Right cardiac atrium (tissue), 5 donors: Measurements from ENCODE around the gene GAREM1. TPM values are rescaled to one million over a fixed set of nuclear protein-coding genes. Genes with fewer than 3 reads are reported as not detected.
A peak's percentile ranks its signal among the peaks of the same experiment; 100 is the strongest.
"Not testable (repeated sequence)": the region's sequence is repeated elsewhere in the genome, so short reads cannot be mapped to it uniquely, and the experiment has no call there.

Source experiments
- ATAC-seq, 2 donors: fragments of 200-7000 bp; cut with Tn5 transposase; one replicate each; pipeline versions ENCODE4 v1.8.0 to v1.9.1; 2020; ENCODE audit warnings: moderate library complexity in 2 of 2, mild to moderate bottlenecking in 1 of 2
- DNase-seq, 3 donors: peaks; one replicate each; pipeline ENCODE4 v3.0.0-alpha.2; 2020
- H3K27ac ChIP-seq: one replicate; pipeline ENCODE4 v1.5.1; 2013; ENCODE audit warnings: mild to moderate bottlenecking, low read length, control low read depth, moderate library complexity
- H3K27me3 ChIP-seq: one replicate; pipeline ENCODE4 v1.6.1; 2013; ENCODE audit not compliant: control insufficient read depth, insufficient read depth
- H3K4me1 ChIP-seq: one replicate; pipeline ENCODE4 v1.6.1; 2013; ENCODE audit warnings: low read length; ENCODE audit not compliant: control insufficient read depth, insufficient read depth
- H3K4me3 ChIP-seq: one replicate; pipeline ENCODE4 v1.5.1; 2013; ENCODE audit warnings: low read length, control low read depth
- H3K9me3 ChIP-seq: one replicate; pipeline ENCODE4 v1.6.1; 2013; ENCODE audit warnings: low read length; ENCODE audit not compliant: control insufficient read depth
- WGBS: extraction: QIAGEN DNeasy Blood & Tissue Kit; methylation state at CpG from one replicate; pipeline ENCODE4 v1.1.7; 2013; 5-methylcytosine and 5-hydroxymethylcytosine counted together
- intact Hi-C, 4 donors: fragments of 100-400 bp; cut with DNase I; formaldehyde crosslinking; loops; one replicate each; pipeline versions ENCODE4 v1.11.0 to v1.14.0; 2022 to 2023
- polyA plus RNA-seq: library from polyadenylated mRNA; stranded (reverse); fragments of 200-250 nt; gene quantifications from one replicate; pipeline ENCODE4 v1.2.3, GENCODE V29; 2013
- total RNA-seq, 4 donors: library from RNA; stranded (reverse); fragmentation: NEBNext Ultra II Directional; extraction: Animal tissue kit (Norgen Biotek cat#: 25700); gene quantifications; one replicate each; pipeline ENCODE4 v1.2.1, GENCODE V29; 2021
- donor health status: healthy with polysubstance abuse.
- donor health status: DM: no; HTN: yes; CAD: no.
- donor health status: DM: no; HTN: no; CAD: no.
- donor health status: DM: no; HTN: yes; CAD: no; lungs with severe emphysema.
- donor health status: DM: yes; HTN: yes; CAD: no.

GAREM1 gene
- total and polyA plus RNA-seq, 5 donors, result 2.9 to 14.8 (median 12.7) TPM

- WGBS, result 24% methylated on average over 4 of the region's 4 CpGs
- Histone ChIP-seq H3K9me3 (no peaks in the 10 kb centered on the region), H3K4me3 (peak overlapping the region; percentile 15), H3K27ac (no peak overlapping the region), H3K27me3 (no peaks in the 10 kb centered on the region), H3K4me1 (peaks cover 2% of the 10 kb centered on the region)
- DNase-seq (peak; percentile 58 to 76 (median 70)), ATAC-seq (peak; percentile 75 to 77)
- intact Hi-C loops, result no loop called here
Observed at GRCh38 chr18:32349728-32350395, 120.8 kb downstream of the GAREM1 start.

- ATAC-seq, result peak; percentile 34 to 50
- no peak for DNase-seq
Observed at GRCh38 chr18:32346671-32347070, 124.0 kb downstream of the GAREM1 start.

GRCh38 chr18:32343634-32344033 lies 127.0 kb downstream of the GAREM1 start:
- peak; percentile 41 to 47 for ATAC-seq
- WGBS, result 77% methylated on average over 3 of the region's 3 CpGs
- no peaks in the 10 kb centered on the region for H3K27me3 ChIP-seq
- intact Hi-C loops, result no loop called here
- H3K4me1 ChIP-seq, result peaks cover 6% of the 10 kb centered on the region
- H3K4me3 ChIP-seq, result no peak overlapping the region
- H3K27ac ChIP-seq, result no peak overlapping the region
- H3K9me3 ChIP-seq, result no peaks in the 10 kb centered on the region
- DNase-seq, result no peak

More at GRCh38 chr18:32346671-32347070, 124.0 kb downstream of the GAREM1 start:
- H3K9me3 ChIP-seq, result no peaks in the 10 kb centered on the region
- 20% methylated on average over 4 of the region's 4 CpGs for WGBS
- no peak overlapping the region for H3K4me3 ChIP-seq
- intact Hi-C loops, result no loop called here
- H3K27ac ChIP-seq, result peak overlapping the region; percentile 1
- peaks cover 6% of the 10 kb centered on the region for H3K4me1 ChIP-seq
- no peaks in the 10 kb centered on the region for H3K27me3 ChIP-seq

- DNase-seq, H3K27ac ChIP-seq, H3K27me3 ChIP-seq, intact Hi-C loops, H3K9me3 ChIP-seq, H3K4me3 ChIP-seq, H3K4me1 ChIP-seq, ATAC-seq: not testable (repeated sequence)
- WGBS, result 90% methylated on average over 3 of the region's 3 CpGs
Observed at GRCh38 chr18:32341112-32341511, 129.6 kb downstream of the GAREM1 start.

- Histone ChIP-seq H3K27me3 (no peaks in the 10 kb centered on the region), H3K4me3 (no peak overlapping the region), H3K27ac (no peak overlapping the region), H3K4me1 (peaks cover 4% of the 10 kb centered on the region), H3K9me3 (no peaks in the 10 kb centered on the region)
- no peak for ATAC-seq
- no peak for DNase-seq
- intact Hi-C loops, result no loop called here
- WGBS, result 64% methylated on average over 2 of the region's 2 CpGs
Observed at GRCh38 chr18:32339045-32339444, 131.6 kb downstream of the GAREM1 start.

- Histone ChIP-seq H3K27me3 (no peaks in the 10 kb centered on the region), H3K9me3 (no peaks in the 10 kb centered on the region), H3K27ac (no peak overlapping the region), H3K4me1 (no peaks in the 10 kb centered on the region), H3K4me3 (no peak overlapping the region)
- no peak for DNase-seq
- ATAC-seq, result no peak
- WGBS, result 84% methylated on average over 8 of the region's 8 CpGs
- intact Hi-C loops, result no loop called here
Observed at GRCh38 chr18:32337821-32338220, 132.9 kb downstream of the GAREM1 start.

- Histone ChIP-seq H3K9me3 (no peaks in the 10 kb centered on the region), H3K27ac (no peak overlapping the region), H3K4me1 (no peaks in the 10 kb centered on the region), H3K4me3 (no peak overlapping the region), H3K27me3 (no peaks in the 10 kb centered on the region)
- intact Hi-C loops, result no loop called here
- 95% methylated on average over 7 of the region's 7 CpGs for WGBS
- no peak for DNase-seq
- no peak for ATAC-seq
Observed at GRCh38 chr18:32337347-32337746, 133.3 kb downstream of the GAREM1 start.

GRCh38 chr18:32335228-32335627 lies 135.5 kb downstream of the GAREM1 start:
- H3K27me3 ChIP-seq, result no peaks in the 10 kb centered on the region
- intact Hi-C loops, result no loop called here
- H3K9me3 ChIP-seq, result no peaks in the 10 kb centered on the region
- no peak for ATAC-seq
- no peak overlapping the region for H3K4me3 ChIP-seq
- H3K27ac ChIP-seq, result no peak overlapping the region
- DNase-seq, result no peak
- 69% methylated on average over 4 of the region's 4 CpGs for WGBS
- no peaks in the 10 kb centered on the region for H3K4me1 ChIP-seq

GRCh38 chr18:32333781-32334180 lies 136.9 kb downstream of the GAREM1 start:
- ATAC-seq, result peak; percentile 60 to 75
- intact Hi-C loops, result no loop called here

GRCh38 chr18:32332708-32333107 lies 138.0 kb downstream of the GAREM1 start:
- Histone ChIP-seq H3K9me3 (no peaks in the 10 kb centered on the region), H3K27ac (no peak overlapping the region), H3K4me1 (no peaks in the 10 kb centered on the region), H3K27me3 (no peaks in the 10 kb centered on the region), H3K4me3 (no peak overlapping the region)
- WGBS, result 73% methylated on average over 5 of the region's 5 CpGs
- ATAC-seq (no peak), DNase-seq (no peak)
- intact Hi-C loops, result no loop called here

More at GRCh38 chr18:32333781-32334180, 136.9 kb downstream of the GAREM1 start:
- Histone ChIP-seq H3K27me3 (no peaks in the 10 kb centered on the region), H3K27ac (no peak overlapping the region), H3K4me1 (no peaks in the 10 kb centered on the region), H3K4me3 (no peak overlapping the region), H3K9me3 (no peaks in the 10 kb centered on the region)
- 78% methylated on average over 7 of the region's 7 CpGs for WGBS
- no peak for DNase-seq

- Histone ChIP-seq H3K27ac (no peak overlapping the region), H3K27me3 (no peaks in the 10 kb centered on the region), H3K9me3 (no peaks in the 10 kb centered on the region), H3K4me3 (no peak overlapping the region), H3K4me1 (peaks cover 3% of the 10 kb centered on the region)
- DNase-seq, result no peak
- WGBS, result 97% methylated on average over 4 of the region's 4 CpGs
- intact Hi-C loops, result no loop called here
- no peak for ATAC-seq
Observed at GRCh38 chr18:32328974-32329373, 141.7 kb downstream of the GAREM1 start.

GRCh38 chr18:32328379-32328778 lies 142.3 kb downstream of the GAREM1 start:
- Histone ChIP-seq H3K4me1 (peaks cover 3% of the 10 kb centered on the region), H3K4me3 (no peak overlapping the region), H3K27me3 (no peaks in the 10 kb centered on the region), H3K9me3 (no peaks in the 10 kb centered on the region), H3K27ac (no peak overlapping the region)
- intact Hi-C loops, result no loop called here
- no peak for DNase-seq
- WGBS, result 61% methylated on average over 1 of the region's 1 CpG
- ATAC-seq, result no peak
